Esophagus muscularis mucosa (tissue), 3 donors: ENCODE measurements around the gene CEP131.
"Not testable (repeated sequence)": the region's sequence is repeated elsewhere in the genome, so short reads cannot be mapped to it uniquely, and the experiment has no call there.

Experiments
- CTCF ChIP-seq, 3 experiments: fragments of 200-600 bp in 2 of 3; fragments of 450-650 bp in 1 of 3; sonication (generic) in 2 of 3; IDR thresholded peaks; one replicate each; pipeline ENCODE4 v1.5.1; 2017 to 2019; ENCODE audit warnings: antibody characterized with exemption in 3 of 3, mild to moderate bottlenecking in 2 of 3, moderate library complexity in 1 of 3
- POLR2A ChIP-seq: fragments of 450-650 bp; IDR thresholded peaks from one replicate; pipeline ENCODE4 v1.6.1; 2017; ENCODE audit warnings: antibody characterized with exemption, moderate library complexity, mild to moderate bottlenecking, low read depth
- POLR2AphosphoS5 ChIP-seq, 2 donors: sonication (generic); formaldehyde crosslinking; IDR thresholded peaks; one replicate each; pipeline ENCODE4 v1.6.1; 2017; ENCODE audit warnings: antibody characterized with exemption in 2 of 2

GRCh38 chr17:81227630-81228029 lies 4.9 kb upstream of the CEP131 start:
- not testable (repeated sequence) for TF ChIP-seq CTCF (IDR thresholded peaks at IDR 0.05); POLR2AphosphoS5 (IDR thresholded peaks at IDR 0.05); POLR2A
